ENCODE results near the gene C16orf90. TPM values are rescaled to one million over a fixed set of nuclear protein-coding genes. Genes with fewer than 3 reads are reported as not detected.

The C16orf90 gene
- total RNA-seq, 2 experiments from 2014 or later = not detected

- no peak for TF ChIP-seq CTCF (IDR thresholded peaks at IDR 0.05)
- Histone ChIP-seq H3K27me3 (ENCODE audit: control insufficient read depth in 1 of 2, insufficient read depth in 2 of 2, low read length in 2 of 2) (no peaks in the 10 kb centered on the region), H3K27ac (ENCODE audit: low read depth in 1 of 2, low read length in 2 of 2) (no peak overlapping the region), H3K36me3 (ENCODE audit: insufficient read depth, low read length) (peaks cover 27% of the 10 kb centered on the region), H3K4me3 (ENCODE audit: low read length) (no peak overlapping the region), H3K4me1 (ENCODE audit: insufficient read depth, low read length) (peaks cover 61% of the 10 kb centered on the region), H3K9me3 (ENCODE audit: control insufficient read depth in 1 of 2, insufficient read depth in 1 of 2, low read length in 2 of 2) (no peaks in the 10 kb centered on the region)
- no peak for ATAC-seq (ENCODE audit: poor library complexity)
- peak overlapping the region; percentile 13 for H3K27ac Mint-ChIP-seq
- H3K4me1 Mint-ChIP-seq (ENCODE audit: low read depth) = peaks cover 52% of the 10 kb centered on the region
- ChIA-PET CTCF (no interaction called here), POLR2A (interaction anchor here (0.6 to 0.9 kb wide), 2 partner anchors 11 to 66 kb away, joined by 3 read pairs; no protein-coding TSS in a partner anchor)
- no peak for DNase-seq
- intact Hi-C loops (cut with DNase I, micrococcal nuclease) = no loop called here
- no peaks in the 10 kb centered on the region for H3K27me3 Mint-ChIP-seq
- no peaks in the 10 kb centered on the region for H3K9me3 Mint-ChIP-seq
- peaks cover 46% of the 10 kb centered on the region for H3K36me3 Mint-ChIP-seq (ENCODE audit: low read depth)
- H3K4me3 Mint-ChIP-seq = no peak overlapping the region
Measured at GRCh38 chr16:3468501-3468900, 26.8 kb downstream of the C16orf90 start.

GRCh38 chr16:3467921-3468320, 27.4 kb downstream of the C16orf90 start:
- H3K4me1 Mint-ChIP-seq (ENCODE audit: low read depth) = peaks cover 50% of the 10 kb centered on the region
- intact Hi-C loops (cut with DNase I, micrococcal nuclease) = no loop called here
- ATAC-seq (ENCODE audit: poor library complexity) (peak; percentile 24), DNase-seq (no peak)
- peaks cover 40% of the 10 kb centered on the region for H3K36me3 Mint-ChIP-seq (ENCODE audit: low read depth)
- ChIA-PET CTCF (no interaction called here), POLR2A (interaction anchor here (0.9 kb wide), 1 partner anchor 11 kb away, joined by 3 read pairs; no protein-coding TSS in a partner anchor)
- Histone ChIP-seq H3K4me1 (ENCODE audit: insufficient read depth, low read length) (peaks cover 67% of the 10 kb centered on the region), H3K36me3 (ENCODE audit: insufficient read depth, low read length) (peaks cover 27% of the 10 kb centered on the region), H3K4me3 (ENCODE audit: low read length) (no peak overlapping the region), H3K27ac (ENCODE audit: low read depth in 1 of 2, low read length in 2 of 2) (no peak overlapping the region), H3K9me3 (ENCODE audit: control insufficient read depth in 1 of 2, insufficient read depth in 1 of 2, low read length in 2 of 2) (no peaks in the 10 kb centered on the region), H3K27me3 (ENCODE audit: control insufficient read depth in 1 of 2, insufficient read depth in 2 of 2, low read length in 2 of 2) (no peaks in the 10 kb centered on the region)
- H3K4me3 Mint-ChIP-seq = no peak overlapping the region
- peak overlapping the region; percentile 13 for H3K27ac Mint-ChIP-seq
- H3K27me3 Mint-ChIP-seq = no peaks in the 10 kb centered on the region
- TF ChIP-seq CTCF (IDR thresholded peaks at IDR 0.05) = no peak
- no peaks in the 10 kb centered on the region for H3K9me3 Mint-ChIP-seq

GRCh38 chr16:3467182-3467581, 28.1 kb downstream of the C16orf90 start:
- CTCF ChIA-PET = no interaction called here
- POLR2A ChIA-PET = no interaction called here
- H3K4me3 Mint-ChIP-seq = no peak overlapping the region

More at GRCh38 chr16:3467182-3467581, 28.1 kb downstream of the C16orf90 start:
- DNase-seq (no peak), ATAC-seq (ENCODE audit: poor library complexity) (no peak)
- Histone ChIP-seq H3K4me3 (ENCODE audit: low read length) (no peak overlapping the region), H3K36me3 (ENCODE audit: insufficient read depth, low read length) (peaks cover 29% of the 10 kb centered on the region), H3K9me3 (ENCODE audit: control insufficient read depth in 1 of 2, insufficient read depth in 1 of 2, low read length in 2 of 2) (no peaks in the 10 kb centered on the region), H3K27me3 (ENCODE audit: control insufficient read depth in 1 of 2, insufficient read depth in 2 of 2, low read length in 2 of 2) (no peaks in the 10 kb centered on the region), H3K4me1 (ENCODE audit: insufficient read depth, low read length) (peaks cover 67% of the 10 kb centered on the region), H3K27ac (ENCODE audit: low read depth in 1 of 2, low read length in 2 of 2) (no peak overlapping the region)
- intact Hi-C loops (cut with DNase I, micrococcal nuclease) = no loop called here
- Mint-ChIP-seq H3K36me3 (ENCODE audit: low read depth) (peaks cover 33% of the 10 kb centered on the region), H3K9me3 (no peaks in the 10 kb centered on the region), H3K27me3 (no peaks in the 10 kb centered on the region), H3K27ac (peak overlapping the region; percentile 72), H3K4me1 (ENCODE audit: low read depth) (peaks cover 49% of the 10 kb centered on the region)
- TF ChIP-seq CTCF (IDR thresholded peaks at IDR 0.05) = no peak

Measured in CD4-positive, alpha-beta T cell (primary cell).